ES-I3 (cell line): ENCODE data around the gene PKP1.

Source experiments
- H3K36me3 ChIP-seq: 2 replicates; pipeline ENCODE4 v1.6.1; 2013; ENCODE audit warnings: mild to moderate bottlenecking, low read length, control low read depth, moderate library complexity; ENCODE audit not compliant: insufficient read depth
- H3K4me1 ChIP-seq: 2 replicates; pipeline ENCODE4 v1.6.1; 2013; ENCODE audit warnings: mild to moderate bottlenecking, control low read depth, low read length; ENCODE audit not compliant: insufficient read depth
- H3K9ac ChIP-seq: 2 replicates; pipeline ENCODE4 v1.6.1; 2013; ENCODE audit warnings: low read depth, mild to moderate bottlenecking, low read length, moderate library complexity
- H3K9me3 ChIP-seq: 2 replicates; pipeline ENCODE4 v1.6.1; 2013; ENCODE audit warnings: mild to moderate bottlenecking, low read length, moderate library complexity; ENCODE audit not compliant: control insufficient read depth, insufficient read depth

Gene PKP1

DNA sequence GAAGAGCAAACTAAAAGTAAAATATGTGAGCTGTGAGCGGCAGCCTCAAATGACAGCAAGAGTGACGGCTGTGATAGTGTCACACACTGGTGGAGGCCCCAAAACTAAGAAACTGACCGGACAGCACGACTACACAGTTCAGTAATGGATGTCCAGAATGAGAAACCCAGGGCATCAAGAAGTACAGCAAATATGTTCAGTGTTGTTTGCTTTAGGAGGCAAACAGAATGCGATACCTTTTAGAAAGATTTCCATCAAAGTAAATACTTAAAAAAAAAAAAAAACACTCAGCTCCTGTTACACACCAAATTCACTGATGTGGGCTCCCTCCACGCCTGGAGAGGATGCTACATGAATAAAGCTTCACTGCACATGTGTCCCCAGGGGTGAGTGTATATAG lies 1.1 kb upstream of the PKP1 start:
- no peaks in the 10 kb centered on the region for H3K36me3 ChIP-seq
- no peaks in the 10 kb centered on the region for H3K4me1 ChIP-seq
- no peak overlapping the region for H3K9ac ChIP-seq
- no peaks in the 10 kb centered on the region for H3K9me3 ChIP-seq

DNA sequence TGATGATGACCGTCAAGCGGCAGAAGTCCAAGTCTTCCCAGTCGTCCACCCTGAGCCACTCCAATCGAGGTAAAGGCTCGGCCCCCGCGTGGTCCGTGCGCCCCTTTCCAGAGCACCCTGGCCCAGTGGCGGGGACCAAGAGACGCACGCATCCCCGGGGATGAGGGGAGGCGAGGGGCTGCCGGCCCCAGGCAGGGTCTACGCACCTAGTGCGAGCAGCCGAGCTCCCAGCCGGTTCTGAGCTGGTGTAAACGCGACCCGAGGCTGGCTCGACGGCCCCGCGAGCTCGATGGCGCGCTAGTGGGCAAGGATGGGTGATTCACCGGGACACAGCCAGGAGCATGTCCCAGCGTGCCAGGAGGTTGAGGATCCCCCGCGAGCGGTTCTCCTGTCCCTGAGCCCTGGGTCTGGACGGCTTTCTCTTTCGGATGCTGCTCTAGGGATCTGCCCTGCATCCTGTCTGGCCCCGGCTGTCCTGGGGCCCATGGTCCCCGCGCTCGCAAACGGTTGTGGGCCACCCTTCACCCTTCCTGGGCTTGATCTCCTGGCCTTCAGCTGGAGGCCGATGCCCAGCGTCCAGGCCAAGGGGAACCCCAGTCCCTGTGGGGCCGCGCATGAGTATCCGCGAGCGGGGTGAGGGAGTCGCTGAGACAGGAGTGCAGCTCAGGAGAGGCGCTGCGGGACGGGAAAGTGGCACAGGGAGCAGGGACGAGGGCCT lies 689 bp downstream of the PKP1 start:
- peaks cover under 1% of the 10 kb centered on the region; the same call in 1 of the 2 replicates for H3K4me1 ChIP-seq
- H3K36me3 ChIP-seq = no peaks in the 10 kb centered on the region
- H3K9me3 ChIP-seq = no peaks in the 10 kb centered on the region
- no peak overlapping the region for H3K9ac ChIP-seq

DNA sequence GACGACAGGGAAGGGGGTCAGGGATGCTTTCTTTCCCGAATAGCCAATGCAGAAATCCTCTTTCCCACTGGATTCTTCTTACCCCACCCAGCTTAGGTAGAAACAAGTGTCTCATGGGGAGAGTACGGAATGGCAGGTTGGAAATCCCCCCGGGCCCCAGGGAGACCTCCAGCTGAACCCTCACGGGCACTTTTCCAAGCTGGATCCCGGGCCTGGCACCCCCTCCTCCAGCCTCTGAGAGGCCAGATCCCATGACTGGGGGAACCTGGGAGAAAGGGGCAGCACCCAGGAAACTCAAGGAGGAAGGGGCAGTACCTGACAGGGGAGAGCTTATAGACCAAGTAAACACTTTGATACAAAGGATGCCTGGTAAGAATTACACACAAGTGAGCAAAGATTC lies 1.3 kb downstream of the PKP1 start:
- Histone ChIP-seq H3K36me3 (no peaks in the 10 kb centered on the region), H3K9ac (no peak overlapping the region), H3K4me1 (peaks cover 7% of the 10 kb centered on the region), H3K9me3 (no peaks in the 10 kb centered on the region)

GRCh38 chr1:201285846-201286245 lies 2.5 kb downstream of the PKP1 start:
- Histone ChIP-seq H3K4me1 (peaks cover 13% of the 10 kb centered on the region), H3K9ac (no peak overlapping the region), H3K9me3 (no peaks in the 10 kb centered on the region), H3K36me3 (no peaks in the 10 kb centered on the region)

DNA sequence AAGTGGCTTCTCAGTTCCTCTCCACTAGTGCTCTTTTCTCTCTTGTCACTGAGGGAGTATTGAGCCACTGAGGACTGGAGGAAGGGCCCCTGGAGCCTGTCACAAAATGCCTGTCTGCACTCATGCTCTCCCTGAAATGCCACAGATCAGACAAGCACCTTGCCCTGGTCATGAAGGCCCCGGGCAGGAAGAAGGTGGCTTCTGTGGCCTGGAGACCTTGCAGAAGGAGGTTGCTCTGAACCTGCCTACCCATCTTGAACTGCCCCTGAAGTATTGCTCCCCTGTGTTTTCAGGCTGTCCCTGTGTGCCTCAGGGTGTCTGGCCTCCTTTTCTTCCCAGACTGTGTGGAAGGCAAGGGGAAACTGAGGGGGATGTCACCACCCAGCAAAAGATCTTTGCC lies 3.1 kb downstream of the PKP1 start:
- Histone ChIP-seq H3K4me1 (peaks cover 13% of the 10 kb centered on the region), H3K9ac (no peak overlapping the region), H3K9me3 (no peaks in the 10 kb centered on the region), H3K36me3 (no peaks in the 10 kb centered on the region)

GRCh38 chr1:201288007-201288406 lies 4.7 kb downstream of the PKP1 start:
- Histone ChIP-seq H3K9me3 (no peaks in the 10 kb centered on the region), H3K4me1 (peaks cover 13% of the 10 kb centered on the region), H3K9ac (no peak overlapping the region), H3K36me3 (no peaks in the 10 kb centered on the region)

GRCh38 chr1:201288765-201289164 lies 5.5 kb downstream of the PKP1 start:
- no peaks in the 10 kb centered on the region for H3K36me3 ChIP-seq
- H3K4me1 ChIP-seq = peaks cover 13% of the 10 kb centered on the region
- H3K9ac ChIP-seq = no peak overlapping the region
- no peaks in the 10 kb centered on the region for H3K9me3 ChIP-seq

GRCh38 chr1:201290551-201290950 lies 7.2 kb downstream of the PKP1 start:
- H3K9ac ChIP-seq = no peak overlapping the region
- H3K36me3 ChIP-seq = no peaks in the 10 kb centered on the region
- peaks cover 13% of the 10 kb centered on the region for H3K4me1 ChIP-seq
- H3K9me3 ChIP-seq = no peaks in the 10 kb centered on the region

DNA sequence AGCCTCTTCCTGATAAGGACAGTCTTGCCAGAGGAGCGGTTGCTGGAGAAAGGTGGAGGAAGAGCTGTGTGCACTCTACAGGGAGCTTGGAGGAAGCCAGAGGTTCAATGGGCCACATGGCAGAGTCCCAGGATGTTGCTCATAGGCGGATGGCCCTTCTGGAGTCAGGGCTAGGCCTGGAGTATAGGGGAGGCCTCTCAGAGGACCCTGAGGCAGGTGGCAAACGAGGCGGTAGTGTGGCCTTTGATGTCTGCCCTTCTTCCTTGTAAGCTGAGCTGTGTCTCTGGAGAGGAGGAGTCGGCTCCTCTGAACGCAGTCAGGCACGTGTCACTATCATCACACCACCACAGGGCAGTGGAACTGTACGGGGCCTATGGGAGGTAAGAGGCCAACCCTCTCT lies 8.6 kb downstream of the PKP1 start:
- Histone ChIP-seq H3K9me3 (no peaks in the 10 kb centered on the region), H3K9ac (no peak overlapping the region), H3K36me3 (no peaks in the 10 kb centered on the region), H3K4me1 (peaks cover 17% of the 10 kb centered on the region)

DNA sequence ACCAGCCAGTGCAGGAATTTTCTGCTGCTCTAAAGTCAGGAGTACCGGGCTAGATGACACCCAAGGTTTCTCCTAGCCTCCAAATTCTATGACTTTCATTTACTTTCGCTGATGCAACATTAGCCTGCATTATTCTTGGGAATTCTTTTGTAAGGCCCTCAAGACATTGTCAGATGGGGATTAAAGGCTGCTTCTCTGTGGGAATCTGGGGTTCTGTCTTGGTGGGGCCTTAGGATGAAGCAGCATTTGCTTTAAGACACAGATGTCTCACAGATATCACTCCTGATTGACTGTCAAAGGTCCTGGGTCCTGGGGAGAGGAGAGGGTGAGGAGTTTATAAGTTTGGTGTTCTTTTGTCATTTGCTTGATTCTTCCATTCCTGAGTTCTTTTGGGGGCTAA lies 11.6 kb downstream of the PKP1 start:
- Histone ChIP-seq H3K9ac (no peak overlapping the region), H3K4me1 (peaks cover 7% of the 10 kb centered on the region), H3K36me3 (no peaks in the 10 kb centered on the region), H3K9me3 (no peaks in the 10 kb centered on the region)

- Histone ChIP-seq H3K9me3 (no peaks in the 10 kb centered on the region), H3K36me3 (no peaks in the 10 kb centered on the region), H3K4me1 (0 out of 2 replicates have a peak, but pooled peaks cover 4% of the 10 kb centered on the region), H3K9ac (no peak overlapping the region)
Observed at GRCh38 chr1:201295346-201295745, 12.0 kb downstream of the PKP1 start.

- Histone ChIP-seq H3K4me1 (0 out of 2 replicates have a peak, but pooled peaks cover 4% of the 10 kb centered on the region), H3K9me3 (no peaks in the 10 kb centered on the region), H3K9ac (no peak overlapping the region), H3K36me3 (no peaks in the 10 kb centered on the region)
Observed at GRCh38 chr1:201295861-201296260, 12.6 kb downstream of the PKP1 start.

DNA sequence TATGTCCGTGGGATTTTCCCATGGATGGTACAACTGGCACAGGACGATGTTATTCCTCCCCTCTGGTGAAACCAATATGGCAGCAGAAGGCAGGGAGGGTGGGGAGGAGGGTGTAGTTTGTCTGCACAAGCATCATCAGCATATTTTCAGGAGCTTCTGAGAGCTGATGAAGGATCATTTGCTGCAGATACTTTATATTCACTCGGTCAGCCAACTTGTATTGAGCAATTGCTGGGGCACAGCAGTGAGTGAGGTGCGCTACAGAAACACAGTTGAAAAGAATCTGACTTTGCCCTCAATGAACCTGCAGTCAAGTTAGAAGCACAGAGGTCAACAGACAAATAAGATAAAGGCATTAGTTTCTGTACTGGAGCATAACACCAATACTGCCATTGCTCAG lies 13.0 kb downstream of the PKP1 start:
- Histone ChIP-seq H3K9ac (no peak overlapping the region), H3K36me3 (no peaks in the 10 kb centered on the region), H3K4me1 (0 out of 2 replicates have a peak, but pooled peaks cover 4% of the 10 kb centered on the region), H3K9me3 (no peaks in the 10 kb centered on the region)

DNA sequence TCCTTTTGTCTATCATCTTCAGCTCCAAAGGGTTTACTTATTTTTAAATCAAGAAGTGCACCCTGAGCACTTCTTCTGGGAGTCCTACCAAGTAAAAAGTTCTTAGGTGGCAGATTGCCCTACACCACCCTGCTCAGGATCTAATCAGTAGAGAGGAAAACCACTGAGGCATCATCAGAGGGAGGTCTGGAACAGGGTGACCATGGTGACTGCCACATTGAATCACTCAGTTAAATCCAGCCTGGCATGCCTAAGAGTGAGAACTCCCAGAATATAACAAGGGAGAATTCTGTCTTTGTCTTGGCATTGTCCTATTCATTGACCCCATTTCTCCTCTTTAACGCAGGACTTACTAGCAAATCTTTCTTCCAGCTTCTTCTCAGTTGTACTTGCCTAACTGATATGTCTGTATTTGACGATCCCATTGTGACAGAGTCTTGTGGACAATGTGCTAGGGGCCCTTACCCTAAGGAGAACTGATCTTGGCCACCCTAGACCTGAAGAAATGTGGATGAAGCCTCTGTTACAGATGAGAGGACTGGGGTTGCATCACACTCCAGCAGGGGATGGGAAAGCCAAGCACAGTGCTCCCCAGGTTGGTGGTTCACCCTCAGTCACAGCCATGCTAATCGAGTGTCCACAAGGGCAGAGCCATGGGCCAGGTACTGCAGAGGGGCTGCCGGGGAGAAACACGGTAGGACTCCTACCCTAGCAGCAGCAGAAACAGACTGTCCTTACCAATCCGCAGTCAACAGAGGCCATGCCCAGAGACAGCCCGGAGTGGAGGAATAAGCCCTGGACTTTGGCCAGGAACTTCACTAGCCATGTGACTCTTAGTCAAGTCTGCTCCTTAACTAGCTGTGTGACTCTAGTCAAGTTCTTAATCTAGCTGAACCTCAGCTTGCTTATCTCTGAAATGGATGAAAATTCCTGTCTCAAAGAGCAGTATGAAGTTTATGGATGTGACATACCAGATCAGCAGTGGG lies 15.4 kb downstream of the PKP1 start:
- H3K36me3 ChIP-seq = no peaks in the 10 kb centered on the region

DNA sequence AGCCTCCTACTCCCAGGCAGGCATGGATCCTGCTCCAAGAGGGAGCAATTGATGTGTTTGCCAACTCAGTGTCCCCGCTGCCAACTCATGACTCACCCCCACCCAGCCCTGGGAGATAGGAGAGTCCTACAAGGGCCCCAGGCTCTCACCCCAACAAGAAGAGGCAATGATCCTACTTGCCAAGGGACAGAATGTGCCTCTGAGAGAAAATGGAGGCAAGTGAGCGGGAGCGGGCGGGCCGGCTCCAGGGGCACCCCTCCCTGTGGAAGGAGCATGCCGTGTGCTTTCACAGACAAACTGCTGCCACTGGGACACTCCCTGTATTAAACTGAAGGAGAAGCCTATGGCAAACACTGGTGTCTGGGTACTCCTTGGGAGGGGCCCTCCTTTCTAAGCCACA lies 16.7 kb downstream of the PKP1 start:
- H3K4me1 ChIP-seq = peaks cover 4% of the 10 kb centered on the region; the same call in 1 of the 2 replicates
- no peaks in the 10 kb centered on the region for H3K9me3 ChIP-seq
- no peaks in the 10 kb centered on the region for H3K36me3 ChIP-seq
- H3K9ac ChIP-seq = no peak overlapping the region

More for the DNA sequence above, 15.4 kb downstream of the PKP1 start:
- peaks cover 4% of the 10 kb centered on the region; the same call in 1 of the 2 replicates for H3K4me1 ChIP-seq
- H3K9me3 ChIP-seq = no peaks in the 10 kb centered on the region
- H3K9ac ChIP-seq = no peak overlapping the region
